Activated CD8-positive, alpha-beta memory T cell treated with anti-CD3 and anti-CD28 coated beads, Interleukin-2, amount 50 U/mL, for 24 hours (primary cell): ENCODE results near the gene FADS6.

ENCODE experiments used
- DNase-seq: peaks from one replicate; pipeline ENCODE4 v3.0.0-alpha.2; 2020; ENCODE audit errors: extremely low read depth

The FADS6 gene

DNA sequence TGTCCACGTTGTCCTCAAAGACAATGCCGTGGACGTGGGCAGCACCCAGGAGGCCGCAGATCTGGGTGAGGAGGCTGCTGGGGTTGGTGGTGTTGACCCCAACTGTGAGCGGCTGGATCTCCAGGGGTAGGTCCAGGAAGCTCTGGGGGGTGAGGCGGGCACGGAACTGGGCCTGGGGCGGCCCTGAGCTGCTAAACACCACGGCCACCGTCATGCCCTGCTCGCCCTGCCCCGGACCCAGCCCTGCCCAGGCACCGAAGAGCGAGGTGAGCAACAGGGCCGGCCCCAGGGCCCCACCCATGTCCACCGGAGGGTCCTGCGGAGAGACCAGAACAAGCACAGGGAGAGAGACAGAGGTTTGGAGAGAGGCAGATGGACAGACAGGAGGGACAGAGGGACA, 38.6 kb downstream of the FADS6 start:
- no peak for DNase-seq

DNA sequence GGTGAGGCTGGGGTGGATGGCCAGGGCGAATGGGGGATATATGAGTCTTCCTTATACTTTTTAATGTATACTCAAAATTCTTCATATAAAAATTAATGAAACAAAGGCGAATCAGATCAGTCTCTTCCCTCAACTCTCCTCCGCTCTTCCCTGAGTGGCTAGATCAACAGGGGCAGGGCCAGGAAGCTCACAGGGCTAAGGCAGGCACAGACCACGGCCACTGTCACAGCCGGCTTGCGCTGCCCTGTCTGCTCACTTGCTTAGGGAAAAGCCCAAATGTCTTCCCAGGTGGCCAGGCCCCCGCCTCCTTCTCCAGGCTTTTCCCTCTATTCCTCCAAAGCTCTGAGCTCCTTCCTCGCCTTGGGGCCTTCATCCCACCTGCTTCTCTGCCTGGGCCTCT, 39.8 kb downstream of the FADS6 start:
- no peak for DNase-seq

DNA sequence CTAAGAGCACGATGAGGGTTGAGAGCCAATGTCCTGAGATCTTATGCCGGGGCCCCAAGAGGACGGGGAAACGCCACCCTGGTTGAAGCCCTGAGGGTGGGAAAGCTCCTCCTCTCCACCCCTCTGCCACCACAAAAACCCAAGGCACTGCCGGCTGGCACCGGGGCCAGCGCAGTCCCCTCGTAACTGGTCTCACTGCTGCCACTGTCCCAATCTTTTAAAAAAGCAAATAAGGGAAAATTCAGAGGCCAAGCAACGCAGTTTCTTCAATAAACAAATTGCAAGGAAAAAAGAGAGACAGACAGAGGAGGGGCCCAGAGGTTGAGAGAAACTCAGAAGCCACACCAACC, 40.4 kb downstream of the FADS6 start:
- DNase-seq = no peak

DNA sequence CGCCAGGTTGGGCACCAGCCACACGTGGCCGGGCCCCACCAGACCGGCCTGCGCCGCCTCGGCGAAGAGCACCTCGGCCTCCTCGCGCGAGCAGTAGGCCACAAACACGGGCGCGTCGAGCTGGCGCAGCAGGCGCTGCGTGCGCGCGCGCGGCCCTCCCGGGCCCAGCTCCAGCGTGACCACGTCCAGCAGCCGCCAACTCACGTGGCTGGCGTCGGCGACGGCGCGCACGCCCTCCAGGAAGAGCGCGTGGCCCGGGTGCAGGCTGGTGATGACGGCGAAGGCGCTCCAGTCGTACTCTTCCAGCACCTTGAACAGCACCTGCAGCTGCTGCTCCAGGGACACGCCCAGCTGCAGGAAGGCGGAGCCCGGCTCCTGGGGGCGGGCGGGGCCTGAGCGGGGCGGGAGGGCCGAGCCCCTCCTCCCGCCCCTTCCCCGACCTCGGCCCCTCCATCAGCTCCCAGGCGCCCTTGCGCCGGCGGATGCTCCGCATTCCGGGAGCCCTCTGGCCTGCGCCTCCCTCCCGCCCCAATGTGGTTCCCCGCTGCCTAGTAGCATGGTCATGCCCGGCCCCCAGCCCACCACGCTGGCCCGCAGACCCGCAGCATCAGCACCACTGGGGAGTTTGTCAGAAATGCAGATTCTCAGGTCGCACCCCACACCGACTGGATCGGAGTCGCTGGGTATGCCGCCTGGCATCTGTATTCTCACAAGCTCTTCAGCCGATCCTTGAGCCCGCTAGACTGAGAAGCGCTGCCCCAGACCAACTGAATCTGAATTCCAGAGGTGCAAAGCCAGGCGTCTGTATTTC, 41.0 kb downstream of the FADS6 start:
- peak; percentile 13 for DNase-seq

DNA sequence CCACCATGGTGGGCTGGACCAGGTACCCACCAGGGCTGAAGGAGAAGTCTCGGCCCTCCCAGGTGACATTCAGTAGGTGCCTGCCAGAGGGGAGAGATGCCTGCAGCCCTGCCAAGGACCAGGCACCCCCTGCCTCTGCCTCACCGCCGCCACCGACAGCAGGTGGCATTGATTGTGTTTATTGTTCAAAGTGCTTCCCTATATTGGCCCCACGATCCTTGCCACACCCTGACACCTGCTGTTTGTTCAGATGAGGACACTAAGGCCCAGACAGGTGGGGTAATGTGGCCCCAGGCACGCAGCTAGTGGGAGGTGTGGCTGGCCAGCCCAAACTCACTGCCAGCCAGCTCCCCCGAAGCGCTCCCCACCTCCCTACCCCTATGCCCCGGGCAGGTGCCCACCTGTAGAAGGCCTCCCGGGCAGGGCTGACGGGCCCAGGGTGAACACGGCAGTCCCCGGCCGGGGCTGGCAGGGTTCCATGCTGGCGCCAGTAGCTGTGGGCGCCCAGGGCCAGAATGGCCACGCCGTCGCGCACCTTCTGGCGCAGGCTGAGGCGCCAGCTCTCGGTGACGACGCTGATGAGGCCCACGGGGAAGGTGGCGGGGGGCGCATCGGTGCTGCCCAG, 41.7 kb downstream of the FADS6 start:
- DNase-seq = no peak

DNA sequence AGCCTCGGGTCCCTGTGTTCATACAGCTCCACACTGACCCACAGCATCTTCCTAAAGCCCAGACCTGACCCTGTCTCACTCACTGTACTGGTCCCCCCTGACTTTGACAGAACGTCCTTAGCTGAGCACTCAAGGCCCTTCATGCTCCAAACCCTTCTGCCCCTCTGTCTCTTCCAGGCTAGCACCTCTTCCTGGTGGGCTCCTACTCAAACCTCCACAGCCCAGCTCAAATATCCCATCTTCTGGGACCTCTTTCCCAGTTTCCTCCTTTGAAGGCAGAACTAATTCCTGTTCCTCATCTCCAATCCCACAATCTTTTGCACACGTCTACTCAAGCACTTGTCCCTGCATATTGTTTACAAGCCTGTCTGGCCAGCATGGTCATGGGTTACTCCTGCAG, 42.5 kb downstream of the FADS6 start:
- no peak for DNase-seq

DNA sequence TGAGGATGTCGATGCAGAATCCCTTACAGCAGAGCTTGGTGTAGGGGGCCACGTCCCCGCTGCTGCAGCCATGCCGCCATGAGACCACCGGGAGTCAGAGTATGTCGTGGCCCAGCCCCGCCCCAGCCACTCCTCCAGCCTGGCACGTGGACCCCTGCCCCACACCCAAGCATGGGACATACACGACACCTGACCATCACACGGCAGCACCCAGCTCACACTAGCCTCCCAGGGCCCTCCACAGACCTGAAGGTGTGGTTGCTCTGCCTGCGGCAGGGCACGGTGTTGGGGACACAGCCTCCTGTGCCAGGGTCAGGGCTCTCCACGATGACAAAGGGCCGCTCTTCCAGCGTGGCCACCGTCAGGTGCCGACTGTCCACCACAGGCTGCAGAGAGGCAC, 43.1 kb downstream of the FADS6 start:
- no peak for DNase-seq

DNA sequence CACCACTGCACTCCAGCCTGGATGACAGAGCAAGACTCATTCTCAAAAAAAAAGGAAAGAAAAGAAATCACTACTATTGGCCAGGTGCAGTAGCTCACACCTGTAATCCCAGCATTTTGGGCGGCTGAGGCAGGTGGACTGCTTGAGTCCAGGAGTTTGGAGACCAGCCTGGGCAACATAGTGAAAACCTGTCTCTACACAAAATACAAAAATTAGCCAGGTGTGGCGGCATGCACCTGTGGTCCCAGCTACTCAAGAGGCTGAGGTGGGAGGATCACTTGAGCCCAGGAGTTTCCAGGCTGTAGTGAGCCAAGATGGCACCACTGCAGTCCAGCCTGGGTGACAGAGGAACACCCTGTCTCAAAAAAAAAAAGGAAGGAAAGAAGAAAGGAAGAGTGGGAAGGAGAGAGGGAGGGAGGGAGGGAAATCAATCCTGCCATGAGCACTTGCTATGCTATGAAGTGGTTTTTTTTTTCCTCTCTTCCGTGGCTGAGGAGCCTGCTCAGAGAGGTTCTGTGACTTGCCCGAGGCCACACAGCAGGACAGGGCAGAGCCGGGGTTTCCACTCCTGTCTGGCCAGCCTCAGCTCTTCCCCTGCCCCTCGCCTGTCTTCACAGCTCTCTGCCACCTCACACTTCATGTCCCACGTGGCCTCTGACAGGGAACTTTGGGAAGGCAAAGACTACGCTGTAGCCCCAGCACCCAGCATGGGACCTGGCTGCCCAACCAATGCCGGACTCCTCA, 44.6 kb downstream of the FADS6 start:
- no peak for DNase-seq

DNA sequence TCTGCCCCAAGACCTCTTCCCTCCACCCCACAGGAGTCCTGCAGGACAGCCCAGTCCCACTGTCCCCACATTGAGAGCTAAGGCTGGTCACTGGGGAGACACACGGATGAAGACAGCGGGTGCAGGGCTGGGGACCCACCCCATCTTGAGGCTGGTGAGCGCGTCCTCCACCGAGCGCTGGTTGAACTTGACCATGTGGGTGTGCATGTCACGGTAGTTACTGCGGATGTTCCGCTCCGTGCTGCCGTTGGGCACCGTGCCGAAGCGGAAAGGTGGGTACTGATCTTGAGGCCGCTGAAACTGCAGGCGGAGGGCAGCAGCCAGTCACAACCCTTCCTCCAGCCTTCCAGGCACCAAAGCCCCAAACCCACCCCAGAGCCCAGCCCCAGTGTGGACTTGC, 46.8 kb downstream of the FADS6 start:
- no peak for DNase-seq

DNA sequence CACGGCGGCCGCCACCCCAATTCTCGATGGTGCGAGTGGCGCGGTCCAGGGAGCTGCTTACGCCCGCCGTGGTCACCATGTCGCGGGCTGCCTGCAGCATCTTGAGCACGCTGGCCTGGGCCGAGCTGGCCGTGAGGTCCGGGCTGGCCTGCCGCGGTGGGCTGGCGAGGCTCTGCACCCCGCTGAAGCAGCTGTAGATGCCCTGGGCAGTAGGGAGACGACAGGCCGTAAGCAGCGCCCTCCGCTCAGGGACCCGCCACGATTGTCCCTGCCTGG, 50.1 kb downstream of the FADS6 start:
- DNase-seq = no peak

DNA sequence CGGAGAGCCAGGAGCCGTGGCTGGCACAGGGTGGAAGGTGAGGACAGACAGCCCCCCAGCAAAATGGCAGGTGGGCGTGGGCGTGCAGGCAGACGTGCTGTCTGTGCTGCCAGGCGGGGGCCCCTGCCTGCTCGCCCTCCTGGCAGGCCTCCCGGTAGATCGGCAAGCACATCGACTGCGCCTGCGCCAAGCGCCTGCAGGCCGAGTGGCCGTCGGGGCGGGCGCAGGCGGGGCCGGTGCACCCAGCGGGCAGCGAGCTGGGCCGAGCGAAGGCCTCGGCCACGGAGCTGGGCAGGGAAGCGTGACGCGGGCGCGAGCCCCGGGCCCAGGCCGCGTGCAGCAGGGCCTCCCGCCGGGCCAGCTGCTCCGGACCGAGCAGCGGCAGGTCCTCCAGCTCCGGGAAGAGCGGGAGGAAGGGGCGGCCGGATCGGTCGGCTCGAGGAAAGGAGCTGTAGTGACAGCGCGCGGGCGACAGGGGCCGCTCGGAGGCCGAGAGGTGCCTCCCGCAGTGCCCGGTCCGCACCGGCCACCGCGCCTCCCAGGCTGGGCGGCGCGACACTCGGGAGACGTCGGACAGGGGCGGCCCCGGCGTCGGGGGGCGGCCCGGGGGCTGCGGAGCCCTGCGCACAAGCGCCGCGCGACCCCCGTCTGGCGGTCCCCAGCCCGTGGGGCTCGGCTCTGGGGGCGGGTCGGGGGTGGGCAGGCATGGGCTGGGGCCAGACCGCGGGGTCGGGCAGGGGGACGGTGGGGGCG, 50.7 kb downstream of the FADS6 start:
- no peak for DNase-seq

DNA sequence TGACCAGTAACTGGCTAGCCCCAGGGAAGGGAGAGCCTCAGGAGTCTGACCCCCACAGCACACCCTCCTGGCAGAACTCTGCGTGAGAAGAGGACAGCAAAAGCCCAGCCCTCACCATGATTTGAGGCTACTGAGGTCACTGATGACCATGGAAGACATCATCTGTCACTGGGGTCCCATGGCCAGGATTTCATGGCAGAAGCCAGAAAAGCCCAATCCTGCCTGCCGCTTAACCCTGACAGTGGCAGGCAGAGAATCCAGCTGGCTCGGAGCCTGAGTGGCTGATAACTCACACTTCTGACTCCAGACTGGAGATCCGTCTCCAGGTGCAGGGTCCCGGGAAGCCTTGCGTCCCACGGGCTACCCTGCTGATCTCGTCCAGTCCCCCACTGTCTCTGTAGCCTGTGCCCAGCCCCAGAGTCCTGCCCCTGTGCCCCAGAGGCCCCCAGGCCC, 51.3 kb downstream of the FADS6 start:
- DNase-seq = no peak

DNA sequence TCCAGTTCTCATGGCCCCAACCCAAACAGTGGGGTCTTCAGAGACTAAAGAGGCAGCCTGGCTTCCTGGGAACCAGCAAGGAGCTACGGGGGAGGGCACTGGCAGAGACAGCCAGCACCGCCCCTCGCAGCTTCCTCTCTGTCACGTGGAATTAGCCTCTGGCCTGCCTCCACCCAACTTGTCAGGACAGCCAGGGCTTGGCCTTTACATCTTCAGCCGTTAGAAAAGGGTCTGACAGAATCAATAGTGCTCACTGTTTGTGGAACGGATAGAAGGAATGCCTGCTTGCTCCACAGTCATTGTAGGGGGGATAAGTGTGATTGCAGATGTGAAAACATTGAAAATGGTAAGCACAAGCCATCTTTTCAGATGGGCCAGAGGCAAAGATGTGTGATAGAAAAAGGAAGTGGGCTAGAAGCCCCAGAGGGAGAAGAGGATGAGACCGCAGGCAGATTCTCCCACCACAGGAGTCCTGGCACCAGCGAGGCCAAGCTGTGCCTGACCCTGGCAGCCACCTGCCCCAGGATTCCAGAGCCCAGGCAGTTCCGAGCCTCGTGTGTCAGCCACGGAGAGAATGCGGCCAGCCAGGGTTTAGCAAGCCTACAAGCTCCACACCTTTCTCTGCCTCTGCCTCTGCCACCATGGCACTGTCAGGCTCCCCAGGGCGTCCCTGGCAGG, 52.3 kb downstream of the FADS6 start:
- DNase-seq = no peak

DNA sequence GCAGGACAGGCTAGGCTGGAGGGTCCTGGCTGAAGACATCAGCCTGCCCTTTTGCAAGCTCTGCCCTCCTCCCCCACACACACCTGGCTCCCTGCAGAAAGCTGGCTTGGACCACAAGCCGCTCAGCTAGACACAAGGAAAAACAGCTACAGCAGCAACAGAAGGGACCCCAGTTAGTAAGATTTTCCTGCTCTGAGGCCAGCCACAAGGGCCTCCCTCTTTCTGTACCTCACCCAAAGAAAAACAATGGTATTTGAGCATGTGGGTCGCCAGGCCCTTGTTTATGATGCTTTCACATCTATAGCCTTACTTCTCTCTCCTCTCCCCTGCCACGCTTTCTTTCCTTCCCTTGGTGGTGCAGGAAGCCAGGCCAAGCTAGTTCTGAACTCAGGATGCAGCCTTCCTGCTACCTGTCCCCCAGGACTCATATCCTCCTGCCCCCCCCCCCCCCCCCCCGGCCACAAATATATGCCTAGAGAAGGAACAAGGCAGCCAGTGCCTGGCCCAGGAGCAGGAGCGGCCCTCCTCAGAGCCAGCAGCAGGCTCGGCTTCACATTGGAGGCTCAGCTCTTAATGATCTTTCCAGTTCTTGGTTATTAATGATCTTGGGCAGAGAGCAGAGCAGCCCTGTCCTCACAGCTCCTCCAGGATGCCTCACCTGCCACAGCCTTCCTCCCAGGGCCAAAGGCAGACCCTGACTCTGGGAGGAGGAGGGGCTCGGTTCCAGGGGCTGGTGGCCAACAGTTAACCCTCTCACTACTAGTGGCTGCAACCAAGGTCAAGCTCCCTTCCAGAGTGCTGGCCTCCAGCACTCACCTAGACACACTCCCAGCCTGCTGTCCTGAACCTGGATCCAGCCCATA, 53.2 kb downstream of the FADS6 start:
- no peak for DNase-seq

DNA sequence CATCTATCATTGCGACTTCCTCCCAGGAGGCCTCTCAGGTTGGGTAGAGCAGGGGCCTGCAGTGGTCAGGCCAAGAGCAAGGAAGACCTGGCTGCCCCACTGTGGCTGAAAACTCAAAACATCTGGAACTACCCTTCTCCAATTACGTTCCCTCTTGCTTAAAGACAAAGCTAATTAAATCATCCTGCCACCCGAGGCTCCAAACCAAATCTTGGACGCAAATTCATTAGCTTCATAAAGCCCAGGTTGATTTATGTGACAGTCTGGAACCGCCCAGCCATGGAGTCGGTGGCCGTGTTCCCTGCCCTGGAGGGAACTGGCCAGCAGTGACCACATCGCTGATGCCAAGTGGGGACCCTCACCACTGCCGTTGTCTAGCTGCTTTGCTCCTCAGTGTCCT, 55.2 kb downstream of the FADS6 start:
- no peak for DNase-seq

DNA sequence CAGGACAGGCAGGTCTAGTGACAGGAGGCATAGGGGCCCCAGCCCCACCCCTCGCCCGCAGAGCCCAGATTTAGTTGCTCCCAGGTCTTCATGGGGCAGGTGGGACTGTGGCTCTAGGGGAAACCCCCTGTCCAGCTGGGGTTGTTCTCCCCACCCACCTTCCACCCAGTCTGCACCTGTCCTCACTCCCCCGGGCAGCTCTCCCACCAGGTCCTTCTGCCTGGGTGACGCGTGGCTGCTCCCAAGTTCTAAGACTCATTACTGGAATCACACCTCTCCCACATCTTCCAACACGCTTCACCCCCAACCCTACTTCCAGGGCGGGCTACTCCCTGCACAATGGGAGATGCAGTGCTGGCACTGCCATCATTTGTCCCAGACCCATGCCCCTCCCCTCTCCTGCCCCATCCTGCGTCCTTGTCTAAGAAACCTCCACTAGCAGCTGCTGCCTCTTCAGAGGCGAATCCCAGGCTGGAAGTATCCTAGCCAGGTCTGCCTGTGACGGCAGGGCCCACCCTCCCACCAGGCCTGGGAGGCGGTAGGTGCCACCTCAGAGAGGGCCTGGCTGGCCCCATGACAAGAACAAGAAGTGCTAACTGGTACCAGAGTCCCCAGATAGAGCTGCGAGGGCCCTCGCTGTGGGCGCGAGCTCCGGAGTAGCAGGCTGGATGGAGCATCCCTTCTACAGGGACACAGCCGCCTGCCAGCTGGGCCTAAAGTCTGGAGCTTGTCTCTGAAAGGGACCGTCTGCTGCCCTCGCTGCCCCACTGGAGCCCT, 56.6 kb downstream of the FADS6 start:
- DNase-seq = no peak

DNA sequence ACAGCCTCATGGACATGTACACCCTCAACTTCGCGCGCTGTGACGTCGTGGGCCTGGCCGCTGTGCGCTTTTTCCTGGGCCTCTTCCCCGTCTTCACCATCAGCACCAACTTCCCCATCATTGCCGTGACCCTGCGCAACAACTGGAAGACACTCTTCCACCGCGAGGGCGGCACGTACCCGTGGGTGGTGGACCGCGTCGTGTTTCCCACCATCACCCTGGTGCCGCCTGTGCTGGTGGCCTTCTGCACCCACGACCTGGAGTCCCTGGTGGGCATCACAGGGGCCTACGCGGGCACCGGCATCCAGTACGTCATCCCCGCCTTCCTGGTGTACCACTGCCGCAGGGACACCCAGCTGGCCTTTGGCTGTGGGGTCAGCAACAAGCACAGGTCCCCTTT, 57.2 kb downstream of the FADS6 start:
- no peak for DNase-seq

DNA sequence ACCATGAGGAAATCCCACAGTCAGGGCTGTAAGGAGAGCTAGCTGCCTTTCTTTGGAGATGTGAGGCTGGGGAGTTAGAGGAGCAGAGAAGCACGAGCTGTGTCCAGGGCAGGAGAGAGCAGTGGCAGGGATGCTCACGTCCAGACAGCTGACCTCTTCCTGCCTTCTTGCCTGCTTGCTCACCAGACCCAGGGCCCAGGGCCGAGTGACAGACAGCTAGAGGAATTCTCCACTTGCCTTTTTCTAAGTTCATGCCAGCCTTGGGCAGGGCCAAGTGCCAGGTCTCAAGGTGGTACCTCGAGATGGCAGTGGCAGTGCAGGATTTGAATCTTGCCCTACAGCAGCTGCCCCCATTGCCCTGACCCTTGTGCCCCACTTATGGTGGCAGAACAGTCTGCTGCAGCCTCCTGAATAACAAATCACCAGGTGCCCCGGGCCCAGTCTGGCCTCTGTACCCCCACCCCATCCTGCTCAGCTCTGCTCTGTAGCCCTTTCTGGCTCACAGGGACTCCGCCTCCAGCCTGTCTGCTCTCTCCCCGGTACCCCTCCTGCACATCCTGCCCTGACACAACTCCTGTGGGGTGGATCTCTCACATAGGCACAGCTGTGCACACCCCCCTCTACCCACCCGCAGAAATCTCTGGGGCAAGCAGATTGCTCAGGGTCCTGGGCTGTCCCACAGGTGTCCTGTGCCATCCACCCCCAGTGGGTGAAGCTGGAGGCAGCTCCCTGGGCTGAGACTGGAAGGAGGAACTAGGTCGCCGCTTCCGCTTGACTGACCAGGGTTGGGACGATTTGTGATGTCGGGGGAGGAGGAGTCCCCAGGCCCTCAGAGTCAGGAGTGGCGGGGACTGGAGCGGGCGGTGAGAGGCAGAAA, 59.7 kb downstream of the FADS6 start:
- no peak for DNase-seq

DNA sequence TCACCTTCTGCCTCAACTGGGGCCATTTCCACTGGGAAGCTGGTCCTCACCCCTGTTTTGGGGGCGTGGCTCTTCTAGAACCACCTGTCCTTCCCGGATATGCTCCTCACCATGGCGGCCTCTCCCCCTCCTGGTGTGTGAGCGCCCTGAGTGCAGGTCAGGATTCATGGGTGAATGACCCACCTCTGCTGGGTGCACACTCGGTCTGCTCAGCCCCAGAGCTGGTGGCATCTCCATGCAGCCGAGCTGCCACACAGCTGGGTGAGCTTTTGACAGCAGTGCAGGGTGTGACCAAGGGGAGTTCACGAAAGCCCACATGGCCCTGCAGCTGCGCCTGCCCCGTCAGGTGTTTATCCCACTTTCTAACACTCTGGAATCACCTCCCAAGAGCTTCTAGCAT, 61.0 kb downstream of the FADS6 start:
- DNase-seq = no peak
